HepG2 (cell line): ENCODE data around the gene DCAKD. TPM values are rescaled to one million over a fixed set of nuclear protein-coding genes. Genes with fewer than 3 reads are reported as not detected.

Experiments used
- CCAR2 ChIP-seq: fragments of 200-400 bp; formaldehyde crosslinking; optimal IDR thresholded peaks from 2 replicates; pipeline ENCODE3; 2018; ENCODE audit warnings: low read depth, mild to moderate bottlenecking, low read length, moderate library complexity
- HIVEP1 ChIP-seq: sonication (generic); formaldehyde crosslinking; IDR thresholded peaks from 2 replicates; pipeline ENCODE4 v1.4.0; 2020; ENCODE audit warnings: mild to moderate bottlenecking, missing genetic modification reagents
- HMG20B ChIP-seq: conservative IDR thresholded peaks from 2 replicates; pipeline ENCODE4 v1.6.1; 2016; ENCODE audit warnings: missing genetic modification reagents, missing compliant biosample characterization
- KAT8 ChIP-seq: IDR thresholded peaks from 2 replicates; pipeline ENCODE4 v1.6.1; 2016; ENCODE audit warnings: missing genetic modification reagents, missing compliant biosample characterization
- KDM5A ChIP-seq: fragments of 200-600 bp; sonication (generic); IDR thresholded peaks from 2 replicates; pipeline ENCODE4 v1.7.0; 2018; ENCODE audit warnings: antibody characterized with exemption, mild to moderate bottlenecking, low read length, borderline replicate concordance
- NFIB ChIP-seq: sonication (generic); formaldehyde crosslinking; IDR thresholded peaks from 2 replicates; pipeline ENCODE4 v1.9.0; 2021; ENCODE audit warnings: missing genetic modification reagents, mild to moderate bottlenecking, borderline replicate concordance
- PCBP1 ChIP-seq: fragments of 200-400 bp; formaldehyde crosslinking; IDR thresholded peaks from 2 replicates; pipeline ENCODE4 v1.6.1; 2017; ENCODE audit warnings: mild to moderate bottlenecking, low read depth, low read length, borderline replicate concordance
- RXRA ChIP-seq: sonication (generic); formaldehyde crosslinking; IDR thresholded peaks from 2 replicates; pipeline ENCODE4 v1.5.1; 2020; ENCODE audit warnings: missing genetic modification reagents
- SOX13 ChIP-seq, 3 experiments: fragments of 450-650 bp in 1 of 3; sonication (generic) in 1 of 3; formaldehyde crosslinking in 1 of 3; IDR thresholded peaks in 2 of 3; conservative IDR thresholded peaks in 1 of 3; 2 replicates each; pipeline versions ENCODE4 v1.5.0 to v1.6.1; 2016 to 2020; ENCODE audit warnings: antibody characterized with exemption in 1 of 3, mild to moderate bottlenecking in 1 of 3, missing compliant biosample characterization in 1 of 3, missing genetic modification reagents in 1 of 3, moderate library complexity in 1 of 3
- TP53 ChIP-seq: sonication (generic); formaldehyde crosslinking; conservative IDR thresholded peaks from 2 replicates; pipeline ENCODE4 v1.4.0; 2020; ENCODE audit warnings: missing genetic modification reagents
- ZNF232 ChIP-seq: sonication (generic); formaldehyde crosslinking; IDR thresholded peaks from 2 replicates; pipeline ENCODE4 v1.4.0; 2020; ENCODE audit warnings: missing genetic modification reagents, borderline replicate concordance
- ZNF296 ChIP-seq: sonication (generic); formaldehyde crosslinking; conservative IDR thresholded peaks from 2 replicates; pipeline ENCODE4 v1.5.0; 2020; ENCODE audit warnings: mild to moderate bottlenecking, missing genetic modification reagents
- ZNF44 ChIP-seq: sonication (generic); formaldehyde crosslinking; IDR thresholded peaks from 2 replicates; pipeline ENCODE4 v1.5.1; 2020; ENCODE audit warnings: mild to moderate bottlenecking, missing genetic modification reagents
- ZNF547 ChIP-seq: sonication (generic); formaldehyde crosslinking; IDR thresholded peaks from 2 replicates; pipeline ENCODE4 v1.5.1; 2020; ENCODE audit warnings: mild to moderate bottlenecking, missing genetic modification reagents
- ZNF550 ChIP-seq: sonication (generic); formaldehyde crosslinking; IDR thresholded peaks from 2 replicates; pipeline ENCODE4 v1.4.0; 2020; ENCODE audit warnings: mild to moderate bottlenecking, missing genetic modification reagents, borderline replicate concordance
- ZNF556 ChIP-seq: sonication (generic); formaldehyde crosslinking; IDR thresholded peaks from 2 replicates; pipeline ENCODE4 v1.4.0; 2020; ENCODE audit warnings: mild to moderate bottlenecking, missing genetic modification reagents, borderline replicate concordance
- ZNF564 ChIP-seq: sonication (generic); formaldehyde crosslinking; IDR thresholded peaks from 2 replicates; pipeline ENCODE4 v1.8.1; 2023; ENCODE audit warnings: mild to moderate bottlenecking, missing genetic modification reagents
- ZNF607 ChIP-seq: sonication (generic); formaldehyde crosslinking; IDR thresholded peaks from 2 replicates; pipeline ENCODE4 v1.5.1; 2020; ENCODE audit warnings: missing genetic modification reagents, mild to moderate bottlenecking, borderline replicate concordance
- ZNF746 ChIP-seq: sonication (generic); formaldehyde crosslinking; IDR thresholded peaks from 2 replicates; pipeline ENCODE4 v1.8.0; 2022; ENCODE audit warnings: mild to moderate bottlenecking, missing genetic modification reagents
- ZNF772 ChIP-seq: sonication (generic); formaldehyde crosslinking; IDR thresholded peaks from 2 replicates; pipeline ENCODE4 v1.5.0; 2020; ENCODE audit warnings: mild to moderate bottlenecking, missing genetic modification reagents
- ZSCAN9 ChIP-seq: IDR thresholded peaks from 2 replicates; pipeline ENCODE4 v1.6.1; 2016; ENCODE audit warnings: borderline replicate concordance
- polyA plus RNA-seq, 8 experiments: library from polyadenylated mRNA; depleted of rRNA in 3 of 8; stranded (reverse) in 7 of 8; unstranded in 1 of 8; fragments of >200 nt; fragmentation: Illumina TruSeq in 4 of 8; extraction: Trizol in 4 of 8; gene quantifications; 2 replicates each; pipeline versions ENCODE4 v1.2.1 to v1.2.3, GENCODE V29; 2011 to 2016; ENCODE audit warnings: low read depth in 4 of 8, missing spikeins in 1 of 8, mixed read lengths in 1 of 8; ENCODE audit not compliant: insufficient read depth in 1 of 8
- total RNA-seq, 5 experiments: library from RNA; depleted of rRNA; stranded (reverse); fragments of >200 nt; fragmentation: Illumina TruSeq; extraction: Trizol; gene quantifications; 2 replicates each; pipeline ENCODE4 v1.2.3, GENCODE V29; 2016; ENCODE audit warnings: low read depth in 1 of 5
- TF ChIP-seq, protein P1 (sequence below): sonication (generic); formaldehyde crosslinking; conservative IDR thresholded peaks from 2 replicates; pipeline ENCODE4 v1.4.0; 2020; ENCODE audit warnings: missing genetic modification reagents
- TF ChIP-seq, protein P2 (sequence below): IDR thresholded peaks from 2 replicates; pipeline ENCODE4 v1.6.1; 2016; ENCODE audit warnings: low read depth, borderline replicate concordance
- TF ChIP-seq, protein P3 (sequence below): sonication (generic); formaldehyde crosslinking; IDR thresholded peaks from 2 replicates; pipeline ENCODE4 v1.5.0; 2020; ENCODE audit warnings: mild to moderate bottlenecking, missing genetic modification reagents
- TF ChIP-seq, protein P4 (sequence below): sonication (generic); formaldehyde crosslinking; IDR thresholded peaks from 2 replicates; pipeline ENCODE4 v1.4.0; 2020; ENCODE audit warnings: missing genetic modification reagents
- TF ChIP-seq, protein P5 (sequence below): IDR thresholded peaks from 2 replicates; pipeline ENCODE4 v1.6.1; 2016; ENCODE audit warnings: missing genetic modification reagents, missing compliant biosample characterization

Gene DCAKD
- total and polyA plus RNA-seq, 2 of the 13 experiments (the other 11 are each of a cell fraction or from before 2014, with no cell fraction given) = 25.9 to 29.2 TPM

DNA sequence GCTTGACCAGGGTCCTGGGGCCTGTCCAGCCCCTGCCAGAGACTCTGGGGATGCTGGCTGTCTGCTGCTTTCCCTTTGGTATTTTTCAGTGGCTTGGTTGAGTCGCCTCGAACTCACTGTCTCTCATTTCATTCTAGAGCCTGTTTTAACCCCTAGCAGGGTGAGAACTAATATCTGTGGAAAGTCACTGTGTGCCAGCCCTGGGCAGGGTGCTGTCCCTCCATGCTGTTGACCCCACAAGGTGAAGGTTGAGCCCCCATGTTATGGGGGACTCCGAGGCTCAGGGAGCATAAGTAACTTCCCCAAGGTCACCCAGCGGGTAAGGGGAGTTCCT, 33.0 kb downstream of the DCAKD start (continued):
- TF ChIP-seq, protein P1, sequence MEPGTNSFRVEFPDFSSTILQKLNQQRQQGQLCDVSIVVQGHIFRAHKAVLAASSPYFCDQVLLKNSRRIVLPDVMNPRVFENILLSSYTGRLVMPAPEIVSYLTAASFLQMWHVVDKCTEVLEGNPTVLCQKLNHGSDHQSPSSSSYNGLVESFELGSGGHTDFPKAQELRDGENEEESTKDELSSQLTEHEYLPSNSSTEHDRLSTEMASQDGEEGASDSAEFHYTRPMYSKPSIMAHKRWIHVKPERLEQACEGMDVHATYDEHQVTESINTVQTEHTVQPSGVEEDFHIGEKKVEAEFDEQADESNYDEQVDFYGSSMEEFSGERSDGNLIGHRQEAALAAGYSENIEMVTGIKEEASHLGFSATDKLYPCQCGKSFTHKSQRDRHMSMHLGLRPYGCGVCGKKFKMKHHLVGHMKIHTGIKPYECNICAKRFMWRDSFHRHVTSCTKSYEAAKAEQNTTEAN (CRISPR knock-in tag) = no peak
- TF ChIP-seq ZNF607 (CRISPR knock-in tag) (no peak), ZNF772 (no peak), ZNF296 (CRISPR knock-in tag) (no peak), ZNF556 (0 out of 2 replicates have a peak, but pooled peaks have one; percentile 12), TP53 (CRISPR knock-in tag) (no peak), HIVEP1 (CRISPR knock-in tag) (no peak), HMG20B (no peak), ZSCAN9 (0 out of 2 replicates have a peak, but pooled peaks have one; percentile 4), KAT8 (CRISPR knock-in tag) (no peak), ZNF547 (CRISPR knock-in tag) (peak; percentile 56; the same call in 1 of the 2 replicates), SOX13 (IDR thresholded peaks at IDR 0.05) (no peak), SOX13 (CRISPR knock-in tag; conservative IDR thresholded peaks at IDR 0.05 in 1 of 2, IDR thresholded peaks at IDR 0.05 in 1 of 2) (no peak), KDM5A (no peak), ZNF232 (CRISPR knock-in tag) (no peak), ZNF746 (CRISPR knock-in tag) (no peak), NFIB (no peak), ZNF44 (CRISPR knock-in tag) (0 out of 2 replicates have a peak, but pooled peaks have one; percentile 34), ZNF550 (CRISPR knock-in tag) (no peak), ZNF564 (CRISPR knock-in tag) (no peak), CCAR2 (no peak), RXRA (peak; percentile 41; the same call in 1 of the 2 replicates), PCBP1 (no peak)
- TF ChIP-seq, protein P2, sequence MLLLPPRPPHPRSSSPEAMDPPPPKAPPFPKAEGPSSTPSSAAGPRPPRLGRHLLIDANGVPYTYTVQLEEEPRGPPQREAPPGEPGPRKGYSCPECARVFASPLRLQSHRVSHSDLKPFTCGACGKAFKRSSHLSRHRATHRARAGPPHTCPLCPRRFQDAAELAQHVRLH (CRISPR knock-in tag) = no peak
- TF ChIP-seq, protein P3, sequence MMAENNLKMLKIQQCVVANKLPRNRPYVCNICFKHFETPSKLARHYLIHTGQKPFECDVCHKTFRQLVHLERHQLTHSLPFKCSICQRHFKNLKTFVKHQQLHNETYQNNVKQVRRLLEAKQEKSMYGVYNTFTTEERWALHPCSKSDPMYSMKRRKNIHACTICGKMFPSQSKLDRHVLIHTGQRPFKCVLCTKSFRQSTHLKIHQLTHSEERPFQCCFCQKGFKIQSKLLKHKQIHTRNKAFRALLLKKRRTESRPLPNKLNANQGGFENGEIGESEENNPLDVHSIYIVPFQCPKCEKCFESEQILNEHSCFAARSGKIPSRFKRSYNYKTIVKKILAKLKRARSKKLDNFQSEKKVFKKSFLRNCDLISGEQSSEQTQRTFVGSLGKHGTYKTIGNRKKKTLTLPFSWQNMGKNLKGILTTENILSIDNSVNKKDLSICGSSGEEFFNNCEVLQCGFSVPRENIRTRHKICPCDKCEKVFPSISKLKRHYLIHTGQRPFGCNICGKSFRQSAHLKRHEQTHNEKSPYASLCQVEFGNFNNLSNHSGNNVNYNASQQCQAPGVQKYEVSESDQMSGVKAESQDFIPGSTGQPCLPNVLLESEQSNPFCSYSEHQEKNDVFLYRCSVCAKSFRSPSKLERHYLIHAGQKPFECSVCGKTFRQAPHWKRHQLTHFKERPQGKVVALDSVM (CRISPR knock-in tag) = no peak
- TF ChIP-seq, protein P4, sequence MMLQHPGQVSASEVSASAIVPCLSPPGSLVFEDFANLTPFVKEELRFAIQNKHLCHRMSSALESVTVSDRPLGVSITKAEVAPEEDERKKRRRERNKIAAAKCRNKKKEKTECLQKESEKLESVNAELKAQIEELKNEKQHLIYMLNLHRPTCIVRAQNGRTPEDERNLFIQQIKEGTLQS (CRISPR knock-in tag) = no peak
- TF ChIP-seq, protein P5, sequence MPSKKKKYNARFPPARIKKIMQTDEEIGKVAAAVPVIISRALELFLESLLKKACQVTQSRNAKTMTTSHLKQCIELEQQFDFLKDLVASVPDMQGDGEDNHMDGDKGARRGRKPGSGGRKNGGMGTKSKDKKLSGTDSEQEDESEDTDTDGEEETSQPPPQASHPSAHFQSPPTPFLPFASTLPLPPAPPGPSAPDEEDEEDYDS (CRISPR knock-in tag) = no peak
